GM23338 (cell line): ENCODE data around the gene SIVA1. TPM values are rescaled to one million over a fixed set of nuclear protein-coding genes. Genes with fewer than 3 reads are reported as not detected.

Experiments
- ATAC-seq: fragments of 200-7000 bp; cut with Tn5 transposase; 3 replicates; pipeline ENCODE4 v1.9.1; 2020
- DNase-seq: peaks from one replicate; pipeline ENCODE4 v3.0.0-alpha.2; 2015; ENCODE audit warnings: low spot score
- H2AFZ ChIP-seq: fragments of 200-600 bp; sonication (generic); 2 replicates; pipeline ENCODE4 v1.8.0; 2016; ENCODE audit warnings: antibody characterized with exemption, mild to moderate bottlenecking, moderate library complexity
- H3F3A ChIP-seq: fragments of 200-600 bp; sonication (generic); replicated peaks from 2 replicates; pipeline ENCODE4 v1.8.0; 2017; ENCODE audit warnings: antibody characterized with exemption, mixed run types, low read depth
- H3K27ac ChIP-seq: fragments of 200-600 bp; sonication (generic); 2 replicates; pipeline ENCODE4 v1.6.1; 2016; ENCODE audit warnings: low read depth
- H3K27me3 ChIP-seq: fragments of 200-600 bp; sonication (generic); 2 replicates; pipeline ENCODE4 v1.8.0; 2016; ENCODE audit warnings: mild to moderate bottlenecking, mixed run types, moderate library complexity; ENCODE audit not compliant: insufficient read depth
- H3K36me3 ChIP-seq: fragments of 200-600 bp; sonication (generic); 2 replicates; pipeline ENCODE4 v1.8.0; 2016; ENCODE audit warnings: mild to moderate bottlenecking; ENCODE audit not compliant: insufficient read depth
- H3K4me1 ChIP-seq: fragments of 200-600 bp; sonication (generic); 2 replicates; pipeline ENCODE4 v1.8.0; 2016; ENCODE audit warnings: mild to moderate bottlenecking, moderate library complexity; ENCODE audit not compliant: insufficient read depth
- H3K4me2 ChIP-seq: fragments of 200-600 bp; sonication (generic); 2 replicates; pipeline ENCODE4 v1.7.1; 2017; ENCODE audit warnings: mixed run types
- H3K4me3 ChIP-seq: fragments of 200-600 bp; sonication (generic); 2 replicates; pipeline ENCODE4 v1.6.1; 2016; ENCODE audit warnings: mixed run types
- H3K79me2 ChIP-seq: fragments of 200-600 bp; sonication (generic); replicated peaks from 2 replicates; pipeline ENCODE4 v1.8.0; 2017; ENCODE audit warnings: mild to moderate bottlenecking; ENCODE audit not compliant: insufficient read depth
- H3K9me2 ChIP-seq: fragments of 200-600 bp; sonication (generic); 2 replicates; pipeline ENCODE4 v1.8.0; 2017; ENCODE audit not compliant: insufficient read depth
- H4K20me1 ChIP-seq: fragments of 200-600 bp; sonication (generic); replicated peaks from 2 replicates; pipeline ENCODE4 v1.8.0; 2017; ENCODE audit warnings: mild to moderate bottlenecking; ENCODE audit not compliant: insufficient read depth
- H3K27ac Mint-ChIP-seq: 2 replicates; pipeline ENCODE4 v1.8.0; 2020; ENCODE audit warnings: inconsistent platforms, mild to moderate bottlenecking, moderate library complexity, mixed read lengths
- H3K27me3 Mint-ChIP-seq: 3 replicates; pipeline ENCODE4 v1.8.0; 2022; ENCODE audit warnings: low read depth, mild to moderate bottlenecking, moderate library complexity, mixed read lengths, inconsistent platforms; ENCODE audit not compliant: insufficient read depth, poor library complexity
- H3K36me3 Mint-ChIP-seq: 3 replicates; pipeline ENCODE4 v1.8.0; 2021; ENCODE audit warnings: low read depth, mild to moderate bottlenecking, inconsistent platforms, moderate library complexity, mixed read lengths
- H3K4me1 Mint-ChIP-seq: 3 replicates; pipeline ENCODE4 v1.8.0; 2020; ENCODE audit warnings: mild to moderate bottlenecking, inconsistent platforms, mixed read lengths
- H3K4me3 Mint-ChIP-seq: 3 replicates; pipeline ENCODE4 v1.8.0; 2021; ENCODE audit warnings: moderate library complexity, mild to moderate bottlenecking, inconsistent platforms, mixed read lengths
- H3K9me3 Mint-ChIP-seq: 3 replicates; pipeline ENCODE4 v1.8.0; 2020; ENCODE audit warnings: moderate library complexity, mild to moderate bottlenecking, inconsistent platforms, mixed read lengths
- EZH2 ChIP-seq: fragments of 200-600 bp; sonication (generic); IDR thresholded peaks from one replicate; pipeline ENCODE4 v1.8.0; 2017; ENCODE audit warnings: antibody characterized with exemption, mild to moderate bottlenecking, low read depth; ENCODE audit not compliant: unreplicated experiment
- JUNB ChIP-seq: IDR thresholded peaks from one replicate; pipeline ENCODE4 v1.6.1; 2016; ENCODE audit warnings: antibody characterized with exemption; ENCODE audit not compliant: unreplicated experiment
- POLR2AphosphoS5 ChIP-seq: IDR thresholded peaks from 2 replicates; pipeline ENCODE4 v1.6.1; 2016; ENCODE audit warnings: antibody characterized with exemption, low read depth
- STAT1 ChIP-seq: IDR thresholded peaks from one replicate; pipeline ENCODE4 v1.6.1; 2016; ENCODE audit warnings: antibody characterized with exemption; ENCODE audit not compliant: unreplicated experiment
- ZNF114 ChIP-seq: fragments of 250-450 bp; sonication (Bioruptor Pico); IDR thresholded peaks from 2 replicates; pipeline ENCODE4 v1.5.0; 2020; ENCODE audit warnings: mild to moderate bottlenecking, moderate library complexity
- ZNF331 ChIP-seq: fragments of 250-450 bp; sonication (Bioruptor Pico); IDR thresholded peaks from 2 replicates; pipeline ENCODE4 v1.5.0; 2020; ENCODE audit warnings: low read depth, mild to moderate bottlenecking, moderate library complexity
- polyA plus RNA-seq: library from polyadenylated mRNA; unstranded; fragments of >200 nt; fragmentation: Nextera tagmentation; extraction: Ambion mirVana; gene quantifications from 2 replicates; pipeline ENCODE4 v1.2.1, GENCODE V29; 2016
- total RNA-seq: library from RNA; depleted of rRNA; stranded (reverse); fragments of >200 nt; shearing (Covaris generic); gene quantifications from 2 replicates; pipeline ENCODE4 v1.2.3, GENCODE V29; 2014
- TF ChIP-seq, protein P1 (sequence below): fragments of 250-450 bp; sonication (Bioruptor Pico); IDR thresholded peaks from 2 replicates; pipeline ENCODE4 v1.5.0; 2020; ENCODE audit warnings: mild to moderate bottlenecking, moderate library complexity
- TF ChIP-seq, protein P2 (sequence below), 2 experiments: fragments of 200-600 bp in 1 of 2; sonication (generic) in 1 of 2; conservative IDR thresholded peaks; 2 replicates each; pipeline versions ENCODE4 v1.5.1 to v1.6.1; 2016 to 2017; ENCODE audit warnings: antibody characterized with exemption in 2 of 2, low read depth in 2 of 2, mild to moderate bottlenecking in 2 of 2, moderate library complexity in 1 of 2

Gene SIVA1
- total and polyA plus RNA-seq, 2 experiments from 2014 or later = 215 to 392 TPM

- no peak overlapping the region for H2AFZ ChIP-seq
- H3K27me3 ChIP-seq = no peaks in the 10 kb centered on the region
- peaks cover 5% of the 10 kb centered on the region for H3K27me3 Mint-ChIP-seq
- no peaks in the 10 kb centered on the region for H3K4me1 Mint-ChIP-seq
- no peaks in the 10 kb centered on the region for H3F3A ChIP-seq
- no peaks in the 10 kb centered on the region for H3K4me1 ChIP-seq
- H3K9me2 ChIP-seq = no peaks in the 10 kb centered on the region
- H3K9me3 Mint-ChIP-seq = no peaks in the 10 kb centered on the region
- ATAC-seq (no peak), DNase-seq (no peak)
- TF ChIP-seq, protein P1, sequence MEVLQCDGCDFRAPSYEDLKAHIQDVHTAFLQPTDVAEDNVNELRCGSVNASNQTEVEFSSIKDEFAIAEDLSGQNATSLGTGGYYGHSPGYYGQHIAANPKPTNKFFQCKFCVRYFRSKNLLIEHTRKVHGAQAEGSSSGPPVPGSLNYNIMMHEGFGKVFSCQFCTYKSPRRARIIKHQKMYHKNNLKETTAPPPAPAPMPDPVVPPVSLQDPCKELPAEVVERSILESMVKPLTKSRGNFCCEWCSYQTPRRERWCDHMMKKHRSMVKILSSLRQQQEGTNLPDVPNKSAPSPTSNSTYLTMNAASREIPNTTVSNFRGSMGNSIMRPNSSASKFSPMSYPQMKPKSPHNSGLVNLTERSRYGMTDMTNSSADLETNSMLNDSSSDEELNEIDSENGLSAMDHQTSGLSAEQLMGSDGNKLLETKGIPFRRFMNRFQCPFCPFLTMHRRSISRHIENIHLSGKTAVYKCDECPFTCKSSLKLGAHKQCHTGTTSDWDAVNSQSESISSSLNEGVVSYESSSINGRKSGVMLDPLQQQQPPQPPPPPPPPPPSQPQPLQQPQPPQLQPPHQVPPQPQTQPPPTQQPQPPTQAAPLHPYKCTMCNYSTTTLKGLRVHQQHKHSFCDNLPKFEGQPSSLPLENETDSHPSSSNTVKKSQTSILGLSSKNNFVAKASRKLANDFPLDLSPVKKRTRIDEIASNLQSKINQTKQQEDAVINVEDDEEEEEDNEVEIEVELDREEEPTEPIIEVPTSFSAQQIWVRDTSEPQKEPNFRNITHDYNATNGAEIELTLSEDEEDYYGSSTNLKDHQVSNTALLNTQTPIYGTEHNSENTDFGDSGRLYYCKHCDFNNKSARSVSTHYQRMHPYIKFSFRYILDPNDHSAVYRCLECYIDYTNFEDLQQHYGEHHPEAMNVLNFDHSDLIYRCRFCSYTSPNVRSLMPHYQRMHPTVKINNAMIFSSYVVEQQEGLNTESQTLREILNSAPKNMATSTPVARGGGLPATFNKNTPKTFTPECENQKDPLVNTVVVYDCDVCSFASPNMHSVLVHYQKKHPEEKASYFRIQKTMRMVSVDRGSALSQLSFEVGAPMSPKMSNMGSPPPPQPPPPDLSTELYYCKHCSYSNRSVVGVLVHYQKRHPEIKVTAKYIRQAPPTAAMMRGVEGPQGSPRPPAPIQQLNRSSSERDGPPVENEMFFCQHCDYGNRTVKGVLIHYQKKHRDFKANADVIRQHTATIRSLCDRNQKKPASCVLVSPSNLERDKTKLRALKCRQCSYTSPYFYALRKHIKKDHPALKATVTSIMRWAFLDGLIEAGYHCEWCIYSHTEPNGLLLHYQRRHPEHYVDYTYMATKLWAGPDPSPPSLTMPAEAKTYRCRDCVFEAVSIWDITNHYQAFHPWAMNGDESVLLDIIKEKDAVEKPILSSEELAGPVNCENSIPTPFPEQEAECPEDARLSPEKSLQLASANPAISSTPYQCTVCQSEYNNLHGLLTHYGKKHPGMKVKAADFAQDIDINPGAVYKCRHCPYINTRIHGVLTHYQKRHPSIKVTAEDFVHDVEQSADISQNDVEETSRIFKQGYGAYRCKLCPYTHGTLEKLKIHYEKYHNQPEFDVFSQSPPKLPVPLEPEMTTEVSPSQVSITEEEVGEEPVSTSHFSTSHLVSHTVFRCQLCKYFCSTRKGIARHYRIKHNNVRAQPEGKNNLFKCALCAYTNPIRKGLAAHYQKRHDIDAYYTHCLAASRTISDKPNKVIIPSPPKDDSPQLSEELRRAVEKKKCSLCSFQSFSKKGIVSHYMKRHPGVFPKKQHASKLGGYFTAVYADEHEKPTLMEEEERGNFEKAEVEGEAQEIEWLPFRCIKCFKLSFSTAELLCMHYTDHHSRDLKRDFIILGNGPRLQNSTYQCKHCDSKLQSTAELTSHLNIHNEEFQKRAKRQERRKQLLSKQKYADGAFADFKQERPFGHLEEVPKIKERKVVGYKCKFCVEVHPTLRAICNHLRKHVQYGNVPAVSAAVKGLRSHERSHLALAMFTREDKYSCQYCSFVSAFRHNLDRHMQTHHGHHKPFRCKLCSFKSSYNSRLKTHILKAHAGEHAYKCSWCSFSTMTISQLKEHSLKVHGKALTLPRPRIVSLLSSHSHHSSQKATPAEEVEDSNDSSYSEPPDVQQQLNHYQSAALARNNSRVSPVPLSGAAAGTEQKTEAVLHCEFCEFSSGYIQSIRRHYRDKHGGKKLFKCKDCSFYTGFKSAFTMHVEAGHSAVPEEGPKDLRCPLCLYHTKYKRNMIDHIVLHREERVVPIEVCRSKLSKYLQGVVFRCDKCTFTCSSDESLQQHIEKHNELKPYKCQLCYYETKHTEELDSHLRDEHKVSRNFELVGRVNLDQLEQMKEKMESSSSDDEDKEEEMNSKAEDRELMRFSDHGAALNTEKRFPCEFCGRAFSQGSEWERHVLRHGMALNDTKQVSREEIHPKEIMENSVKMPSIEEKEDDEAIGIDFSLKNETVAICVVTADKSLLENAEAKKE (CRISPR knock-in tag) = no peak
- TF ChIP-seq POLR2AphosphoS5 (no peak), EZH2 (no peak), STAT1 (no peak), ZNF114 (CRISPR knock-in tag) (no peak), ZNF331 (CRISPR knock-in tag) (no peak), JUNB (no peak)
- TF ChIP-seq, protein P2, sequence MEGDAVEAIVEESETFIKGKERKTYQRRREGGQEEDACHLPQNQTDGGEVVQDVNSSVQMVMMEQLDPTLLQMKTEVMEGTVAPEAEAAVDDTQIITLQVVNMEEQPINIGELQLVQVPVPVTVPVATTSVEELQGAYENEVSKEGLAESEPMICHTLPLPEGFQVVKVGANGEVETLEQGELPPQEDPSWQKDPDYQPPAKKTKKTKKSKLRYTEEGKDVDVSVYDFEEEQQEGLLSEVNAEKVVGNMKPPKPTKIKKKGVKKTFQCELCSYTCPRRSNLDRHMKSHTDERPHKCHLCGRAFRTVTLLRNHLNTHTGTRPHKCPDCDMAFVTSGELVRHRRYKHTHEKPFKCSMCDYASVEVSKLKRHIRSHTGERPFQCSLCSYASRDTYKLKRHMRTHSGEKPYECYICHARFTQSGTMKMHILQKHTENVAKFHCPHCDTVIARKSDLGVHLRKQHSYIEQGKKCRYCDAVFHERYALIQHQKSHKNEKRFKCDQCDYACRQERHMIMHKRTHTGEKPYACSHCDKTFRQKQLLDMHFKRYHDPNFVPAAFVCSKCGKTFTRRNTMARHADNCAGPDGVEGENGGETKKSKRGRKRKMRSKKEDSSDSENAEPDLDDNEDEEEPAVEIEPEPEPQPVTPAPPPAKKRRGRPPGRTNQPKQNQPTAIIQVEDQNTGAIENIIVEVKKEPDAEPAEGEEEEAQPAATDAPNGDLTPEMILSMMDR (conservative IDR thresholded peaks at IDR 0.05; ENCODE audit: low read depth in 2 of 2) = no peak
- no peak overlapping the region for H3K4me2 ChIP-seq
- H3K4me3 ChIP-seq = no peak overlapping the region
- no peaks in the 10 kb centered on the region for H3K79me2 ChIP-seq
- no peak overlapping the region for H3K27ac Mint-ChIP-seq
- H3K36me3 Mint-ChIP-seq = no peaks in the 10 kb centered on the region
- no peaks in the 10 kb centered on the region for H4K20me1 ChIP-seq
- no peaks in the 10 kb centered on the region for H3K36me3 ChIP-seq
- no peak overlapping the region for H3K27ac ChIP-seq
- H3K4me3 Mint-ChIP-seq = no peak overlapping the region
Observed at GRCh38 chr14:104782086-104782807, 29.3 kb downstream of the SIVA1 start.
